ENCODE measurements around the gene AARS2.

AARS2 gene

DNA sequence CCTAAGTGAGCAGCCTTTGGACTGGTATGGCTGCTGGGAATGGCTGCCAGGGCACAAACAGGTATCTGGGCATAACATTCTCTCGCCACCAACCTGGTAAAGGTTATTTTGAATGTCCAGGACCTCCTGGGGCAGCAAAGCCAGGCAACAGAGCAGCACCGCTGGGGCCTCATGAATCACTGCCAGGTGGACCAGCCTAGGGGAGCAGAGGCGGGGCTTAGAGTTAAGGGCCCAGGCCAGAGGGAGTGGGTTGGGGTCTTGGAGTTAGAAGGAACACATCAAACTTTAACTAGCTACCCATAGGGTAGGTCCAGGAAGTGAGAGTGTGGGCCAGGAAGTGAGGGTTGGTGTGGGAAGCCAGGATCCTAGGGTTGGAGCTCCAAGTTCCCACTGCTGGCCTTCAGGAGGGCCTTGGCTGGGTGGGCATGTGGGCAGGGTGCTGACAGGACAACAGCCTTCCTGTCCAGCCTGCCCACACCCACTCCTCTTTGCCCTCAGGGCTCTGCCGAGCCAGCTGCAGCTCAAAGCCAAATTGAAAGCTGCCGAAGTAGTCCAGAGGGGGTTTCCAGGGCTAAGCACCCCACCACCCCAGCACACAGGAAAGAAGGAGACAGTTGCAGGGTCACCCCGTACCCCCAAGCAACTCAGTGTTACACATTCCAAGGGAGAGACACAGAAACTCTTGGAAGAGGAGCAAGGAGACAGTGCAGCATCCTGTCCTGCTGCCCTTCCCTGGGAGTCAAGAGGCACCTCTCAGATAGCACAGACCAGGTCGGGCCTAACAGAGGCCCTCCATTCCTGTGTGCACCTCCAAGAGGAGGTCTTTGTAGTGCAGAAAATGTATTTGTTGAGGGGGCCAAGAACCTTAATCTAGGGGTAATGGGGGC lies 50.4 kb downstream of the AARS2 start:
- DNase-seq (ENCODE audit: low read depth), result no peak

- DNase-seq (ENCODE audit: low read depth), result no peak
Measured at GRCh38 chr6:44261581-44261980, 51.6 kb downstream of the AARS2 start.

DNA sequence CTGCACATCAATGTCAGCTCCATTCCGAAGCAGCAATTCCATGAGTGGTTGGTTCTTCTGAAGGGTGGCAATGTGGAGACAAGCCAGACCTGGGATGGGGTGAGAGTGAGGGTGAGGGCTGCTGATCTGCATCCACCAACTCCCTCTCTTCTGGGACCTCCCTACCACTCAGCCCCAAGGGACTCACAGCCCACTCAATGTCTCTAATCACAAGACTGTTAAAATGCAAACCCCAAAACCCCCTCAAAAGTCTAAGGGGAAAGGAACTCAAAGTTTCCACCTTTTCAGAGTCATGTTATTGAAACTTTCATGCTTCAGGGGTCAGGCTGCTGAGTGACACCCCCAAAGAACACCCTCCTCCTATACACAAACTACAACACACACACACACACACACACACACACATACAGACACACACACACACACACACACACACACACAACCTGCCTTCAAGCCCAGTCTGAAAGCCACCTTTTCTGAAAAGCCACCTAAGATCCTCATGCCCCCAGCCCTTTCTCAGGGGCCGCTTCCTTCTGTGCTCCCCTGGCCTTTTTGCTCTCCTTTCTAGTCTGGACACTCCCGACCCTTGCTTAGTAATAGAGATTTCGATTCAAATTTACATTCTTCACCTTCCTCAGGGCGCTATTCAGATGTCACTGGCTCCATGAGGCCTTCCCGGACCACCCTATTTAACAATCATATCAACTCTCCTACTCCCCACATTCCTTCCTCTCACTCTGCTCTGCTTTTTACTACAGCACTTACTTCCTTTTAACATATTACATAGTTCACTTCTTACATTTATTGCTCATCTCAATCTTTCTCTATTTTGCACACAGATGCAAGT lies 52.5 kb downstream of the AARS2 start:
- no peak for DNase-seq (ENCODE audit: low read depth)

DNA sequence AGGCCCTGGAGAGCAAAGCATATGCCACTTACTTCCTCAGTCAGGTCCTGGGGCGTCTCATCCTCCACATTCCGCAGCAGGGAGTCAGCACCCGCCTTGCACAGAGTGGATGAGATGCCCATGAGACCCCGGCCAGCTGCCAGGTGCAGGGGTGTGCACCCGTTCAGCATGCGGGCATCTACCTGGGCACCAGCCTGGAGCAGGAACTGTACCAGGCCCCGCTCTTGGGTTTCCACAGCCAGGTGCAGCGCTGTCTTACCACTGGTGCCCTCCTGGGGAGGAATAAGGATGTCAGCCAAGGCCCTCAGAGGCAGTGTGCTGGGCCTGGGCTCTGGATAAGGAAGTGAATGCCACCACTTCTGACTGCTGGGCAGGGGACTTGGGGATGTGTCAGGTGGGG lies 53.1 kb downstream of the AARS2 start:
- no peak for DNase-seq (ENCODE audit: low read depth)

DNA sequence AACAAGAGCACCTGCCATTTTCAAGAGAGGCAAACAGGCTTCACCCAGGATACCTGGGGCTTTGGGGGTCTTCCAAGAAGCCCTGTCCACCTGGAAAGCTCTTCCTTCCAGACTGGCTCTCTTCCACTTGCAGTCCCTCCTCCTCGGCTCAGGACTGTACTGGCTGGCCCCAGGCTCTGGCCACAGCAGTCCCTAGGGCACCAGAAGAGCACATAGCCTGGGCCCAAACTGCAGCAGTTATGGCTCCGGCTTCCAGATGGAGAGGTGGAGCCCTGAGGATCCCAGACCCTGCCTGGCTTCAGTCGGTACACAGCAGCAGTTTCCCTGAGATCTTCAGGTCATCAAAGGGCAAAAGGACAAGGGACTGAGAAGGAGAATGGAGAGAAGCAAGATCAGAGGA lies 54.2 kb downstream of the AARS2 start:
- no peak for DNase-seq (ENCODE audit: low read depth)

DNA sequence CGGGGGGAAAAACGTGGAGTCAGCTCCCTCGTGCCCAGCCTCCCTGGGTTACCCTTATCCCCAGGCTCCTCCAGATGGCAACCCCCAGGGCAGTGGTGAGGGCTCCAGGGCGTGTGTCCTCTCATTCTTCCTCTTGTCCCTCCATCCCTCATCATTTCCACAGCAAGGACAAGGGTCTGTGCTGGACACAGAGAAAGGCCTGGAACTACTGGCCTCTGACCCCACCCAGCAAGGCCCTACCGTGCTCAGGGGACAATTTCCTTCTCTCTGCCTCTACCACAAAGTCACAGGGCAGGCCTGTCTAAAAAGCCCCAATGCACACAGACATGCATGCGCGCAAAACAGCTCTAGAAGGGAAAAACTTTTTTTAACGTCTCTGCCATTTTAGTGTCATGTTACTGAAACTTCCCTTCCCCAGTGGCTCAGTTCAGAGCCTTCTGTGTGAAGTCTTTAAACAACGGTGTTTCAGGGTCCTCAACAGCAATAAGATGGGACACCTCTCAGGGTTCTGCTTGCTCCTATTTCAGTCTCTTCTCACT lies 54.8 kb downstream of the AARS2 start:
- DNase-seq (ENCODE audit: low read depth), result no peak

DNA sequence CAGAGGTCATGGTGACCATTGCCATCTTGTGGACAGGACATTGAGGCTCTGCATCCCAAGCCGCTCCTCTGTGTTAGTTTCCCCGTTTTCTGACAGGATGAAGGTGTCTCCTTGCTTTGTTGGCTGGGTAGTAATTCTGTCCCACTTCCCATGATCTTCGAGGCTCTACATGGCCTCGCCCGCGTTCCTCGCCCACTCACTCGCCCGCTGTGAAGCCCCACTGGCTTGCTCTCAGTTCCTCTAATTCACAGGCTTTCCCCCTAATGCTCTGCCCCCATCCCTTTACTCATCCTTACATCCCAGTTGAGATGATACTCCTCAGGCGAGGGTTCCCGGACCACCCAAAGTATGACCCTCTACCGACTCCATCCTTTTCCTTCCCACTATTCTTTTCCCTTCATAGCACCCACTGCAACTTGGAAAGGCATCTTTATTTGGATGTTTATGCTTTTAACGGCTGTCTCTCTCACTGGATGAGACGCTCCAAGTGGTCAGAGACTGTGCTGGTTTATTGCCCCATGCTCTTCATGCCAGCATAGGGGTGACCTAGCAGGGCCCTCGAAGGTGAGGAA lies 55.3 kb downstream of the AARS2 start:
- no peak for DNase-seq (ENCODE audit: low read depth)

DNA sequence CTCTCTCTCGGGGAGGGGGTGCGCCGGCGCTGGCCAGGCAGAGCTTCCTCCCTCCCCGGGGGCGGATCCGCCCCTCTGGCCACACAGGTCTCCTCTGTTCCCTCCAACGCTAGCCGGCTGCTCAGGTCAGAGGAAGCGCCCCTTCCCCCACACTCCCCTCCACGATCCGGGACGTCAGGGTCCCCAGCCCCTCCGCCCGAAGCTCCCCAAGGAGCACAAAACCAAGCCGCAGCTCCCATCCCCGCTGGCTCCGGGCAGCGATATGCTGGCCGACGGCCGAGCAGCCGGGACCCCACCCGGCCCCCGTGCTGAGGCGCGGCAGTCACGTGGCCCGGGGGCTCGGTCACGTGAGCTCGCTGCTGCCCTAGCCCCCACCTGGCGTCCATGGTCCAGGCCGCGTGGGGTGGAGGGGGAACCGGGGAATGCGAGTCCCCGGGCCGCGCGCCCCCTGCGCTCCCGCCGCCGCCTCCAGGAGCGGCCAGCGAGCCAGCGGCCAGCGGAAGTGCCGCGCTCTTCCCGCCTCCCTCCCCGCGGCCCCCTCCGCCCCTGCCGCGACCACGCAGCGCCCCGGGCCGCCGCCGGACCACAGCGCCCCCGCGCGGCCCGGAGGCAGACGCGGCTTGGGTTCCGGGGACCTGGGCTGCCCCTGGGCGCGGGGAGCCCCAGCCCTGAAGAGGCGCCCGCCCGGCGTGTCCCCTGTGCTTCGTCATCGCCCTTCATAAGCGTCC lies 56.0 kb downstream of the AARS2 start, which contains the start of gene SLC35B2:
TSS of gene SLC35B2 (minus strand) at position 504 of the 728 bp plus-strand sequence. CDS start at position 386, 118 bp downstream.
- peak; percentile 48 for DNase-seq (ENCODE audit: low read depth)

DNA sequence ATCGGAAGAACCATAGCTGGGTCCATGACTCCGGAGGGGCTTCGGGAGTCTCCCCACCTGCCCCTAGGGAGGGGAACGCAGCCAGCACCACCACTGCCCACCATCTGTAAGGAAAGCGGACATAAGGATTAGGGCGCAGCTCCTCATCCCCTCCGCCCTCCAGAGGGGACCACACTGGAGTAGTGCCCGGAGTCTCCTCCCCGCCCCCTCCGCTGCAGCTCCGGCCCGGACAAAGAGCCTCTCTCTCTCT lies 56.4 kb downstream of the AARS2 start:
- DNase-seq (ENCODE audit: low read depth), result no peak

- no peak for DNase-seq (ENCODE audit: low read depth)
Measured at GRCh38 chr6:44255871-44256774, 57.0 kb downstream of the AARS2 start.

DNA sequence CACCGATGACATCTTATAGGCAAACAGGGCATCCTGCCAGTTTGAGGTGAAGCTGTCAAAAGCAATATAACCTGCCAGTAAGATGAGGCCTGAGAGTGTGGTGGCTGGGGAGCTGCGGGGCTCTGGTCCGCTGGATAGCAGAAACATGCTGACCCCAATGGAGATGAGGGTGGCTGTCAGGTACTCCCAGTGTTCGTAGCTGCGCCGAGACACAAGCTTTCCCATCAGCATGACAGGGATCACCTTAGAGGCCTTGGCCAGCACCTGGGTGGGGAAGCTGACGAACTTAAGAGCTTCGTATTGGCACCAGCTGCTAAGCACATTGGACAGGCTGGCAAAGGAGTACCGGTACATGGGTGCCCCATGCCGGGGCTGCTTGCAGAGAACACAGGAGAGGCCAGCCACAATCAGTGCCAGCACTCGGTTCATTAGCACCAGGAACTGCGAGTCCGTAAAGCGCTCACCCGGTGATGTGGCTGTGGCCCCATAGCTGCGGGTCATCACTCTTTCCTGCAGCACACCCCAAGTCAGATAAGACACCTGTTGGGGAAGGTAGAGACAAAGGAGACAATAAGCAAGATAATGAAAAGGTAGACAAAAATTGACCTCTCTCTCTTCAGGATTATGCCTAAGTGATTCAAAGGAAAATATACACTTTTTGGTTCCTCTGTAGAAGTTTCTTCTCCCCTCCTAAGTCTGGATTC lies 57.9 kb downstream of the AARS2 start:
- no peak for DNase-seq (ENCODE audit: low read depth)

GRCh38 chr6:44254191-44255104 lies 58.7 kb downstream of the AARS2 start:
- DNase-seq (ENCODE audit: low read depth), result no peak

DNA sequence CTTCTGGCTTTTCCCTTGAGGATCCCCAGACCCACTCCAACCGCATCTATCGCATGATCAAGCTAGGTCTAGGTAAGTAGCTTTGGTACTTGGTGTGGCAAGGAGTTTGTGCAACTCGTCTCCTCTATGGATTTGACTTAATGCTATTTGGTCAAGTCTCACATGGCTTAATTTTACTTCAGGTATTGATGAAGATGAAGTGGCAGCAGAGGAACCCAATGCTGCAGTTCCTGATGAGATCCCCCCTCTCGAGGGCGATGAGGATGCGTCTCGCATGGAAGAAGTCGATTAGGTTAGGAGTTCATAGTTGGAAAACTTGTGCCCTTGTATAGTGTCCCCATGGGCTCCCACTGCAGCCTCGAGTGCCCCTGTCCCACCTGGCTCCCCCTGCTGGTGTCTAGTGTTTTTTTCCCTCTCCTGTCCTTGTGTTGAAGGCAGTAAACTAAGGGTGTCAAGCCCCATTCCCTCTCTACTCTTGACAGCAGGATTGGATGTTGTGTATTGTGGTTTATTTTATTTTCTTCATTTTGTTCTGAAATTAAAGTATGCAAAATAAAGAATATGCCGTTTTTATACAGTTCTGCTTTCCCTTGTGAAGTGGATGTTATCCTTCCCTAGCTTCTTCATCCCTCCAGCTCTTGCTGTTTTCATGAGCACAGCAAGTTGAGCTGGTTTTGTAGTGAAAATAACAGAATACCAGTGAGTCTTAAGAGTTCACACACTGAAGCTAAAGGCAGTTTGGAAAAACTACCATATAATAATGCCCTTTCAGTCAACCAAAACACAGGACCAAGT lies 59.6 kb downstream of the AARS2 start:
- DNase-seq (ENCODE audit: low read depth), result peak; percentile 58

DNA sequence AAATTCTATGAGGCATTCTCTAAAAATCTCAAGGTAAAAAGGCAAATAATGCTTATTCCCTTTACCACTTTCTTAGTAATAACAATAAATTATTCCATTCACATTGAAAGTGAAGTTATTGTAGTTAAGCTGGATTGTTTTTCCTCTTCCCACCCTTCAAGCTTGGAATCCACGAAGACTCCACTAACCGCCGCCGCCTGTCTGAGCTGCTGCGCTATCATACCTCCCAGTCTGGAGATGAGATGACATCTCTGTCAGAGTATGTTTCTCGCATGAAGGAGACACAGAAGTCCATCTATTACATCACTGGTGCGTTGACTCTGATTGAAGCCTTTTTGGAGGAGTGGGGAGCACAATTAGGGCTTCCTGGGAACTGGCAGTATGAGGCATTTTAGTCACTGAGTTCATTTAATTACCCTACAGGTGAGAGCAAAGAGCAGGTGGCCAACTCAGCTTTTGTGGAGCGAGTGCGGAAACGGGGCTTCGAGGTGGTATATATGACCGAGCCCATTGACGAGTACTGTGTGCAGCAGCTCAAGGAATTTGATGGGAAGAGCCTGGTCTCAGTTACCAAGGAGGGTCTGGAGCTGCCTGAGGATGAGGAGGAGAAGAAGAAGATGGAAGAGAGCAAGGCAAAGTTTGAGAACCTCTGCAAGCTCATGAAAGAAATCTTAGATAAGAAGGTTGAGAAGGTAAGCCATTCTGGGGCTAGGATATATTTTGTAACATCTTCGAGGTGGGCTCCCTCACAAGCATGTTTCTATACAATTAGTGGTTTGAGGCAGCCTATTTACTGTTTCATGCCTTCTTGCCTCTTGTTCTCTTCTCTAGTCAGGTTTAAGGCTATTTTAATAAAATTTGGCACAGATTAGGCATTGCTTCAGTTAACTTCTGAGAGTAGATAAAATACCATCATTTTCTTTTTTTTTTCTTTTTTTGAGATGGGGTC lies 61.3 kb downstream of the AARS2 start:
- DNase-seq (ENCODE audit: low read depth), result no peak

GRCh38 chr6:44250718-44251123 lies 62.4 kb downstream of the AARS2 start:
- no peak for DNase-seq (ENCODE audit: low read depth)

- DNase-seq (ENCODE audit: low read depth), result no peak
Measured at GRCh38 chr6:44250067-44250717, 63.0 kb downstream of the AARS2 start.
